ENCODE results near the gene PHLPP1.

- TF ChIP-seq POLR2AphosphoS5 (IDR thresholded peaks at IDR 0.05), result no peak
- no peak for TF ChIP-seq CTCF (IDR thresholded peaks at IDR 0.05 in 8 of 11, conservative IDR thresholded peaks at IDR 0.05 in 3 of 11)
- no peak for TF ChIP-seq POLR2A (IDR thresholded peaks at IDR 0.05)
Measured at GRCh38 chr18:62938006-62938405, 222.7 kb downstream of the PHLPP1 start.

All from spleen (tissue), 7 donors.